Rectal smooth muscle tissue (tissue), 1 donor: Measurements from ENCODE around the gene USPL1.
"Not testable (repeated sequence)": the region's sequence is repeated elsewhere in the genome, so short reads cannot be mapped to it uniquely, and the experiment has no call there.

Experiments
- H3K27ac ChIP-seq: one replicate; pipeline ENCODE4 v1.7.0; 2013; ENCODE audit warnings: low read depth, low read length, inconsistent platforms
- H3K27me3 ChIP-seq: one replicate; pipeline ENCODE4 v1.7.0; 2013; ENCODE audit warnings: low read length; ENCODE audit not compliant: control insufficient read depth, insufficient read depth
- H3K36me3 ChIP-seq: one replicate; pipeline ENCODE4 v1.7.0; 2013; ENCODE audit warnings: low read length; ENCODE audit not compliant: control insufficient read depth, insufficient read depth
- H3K4me1 ChIP-seq: one replicate; pipeline ENCODE4 v1.7.0; 2013; ENCODE audit warnings: low read length; ENCODE audit not compliant: control insufficient read depth, insufficient read depth
- H3K4me3 ChIP-seq: one replicate; pipeline ENCODE4 v1.7.0; 2013; ENCODE audit warnings: low read length
- H3K9ac ChIP-seq: one replicate; pipeline ENCODE4 v1.7.0; 2013; ENCODE audit warnings: low read length

The USPL1 gene

GRCh38 chr13:30647824-30648521, 30.3 kb downstream of the USPL1 start:
- Histone ChIP-seq H3K4me3 (no peak overlapping the region), H3K27ac (no peak overlapping the region), H3K27me3 (no peaks in the 10 kb centered on the region), H3K9ac (no peak overlapping the region), H3K36me3 (peaks cover 15% of the 10 kb centered on the region), H3K4me1 (peaks cover 9% of the 10 kb centered on the region)

GRCh38 chr13:30648522-30649012, 30.8 kb downstream of the USPL1 start:
- Histone ChIP-seq H3K36me3 (peaks cover 11% of the 10 kb centered on the region), H3K9ac (no peak overlapping the region), H3K27me3 (no peaks in the 10 kb centered on the region), H3K27ac (no peak overlapping the region), H3K4me1 (peaks cover 9% of the 10 kb centered on the region), H3K4me3 (no peak overlapping the region)

GRCh38 chr13:30651648-30652047, 33.9 kb downstream of the USPL1 start:
- H3K36me3 ChIP-seq, H3K4me3 ChIP-seq, H3K27me3 ChIP-seq, H3K4me1 ChIP-seq, H3K9ac ChIP-seq, H3K27ac ChIP-seq: not testable (repeated sequence)

- no peak overlapping the region for H3K27ac ChIP-seq
- no peak overlapping the region for H3K4me3 ChIP-seq
- H3K36me3 ChIP-seq, result peaks cover 6% of the 10 kb centered on the region
- H3K9ac ChIP-seq, result no peak overlapping the region
- no peaks in the 10 kb centered on the region for H3K27me3 ChIP-seq
- H3K4me1 ChIP-seq, result no peaks in the 10 kb centered on the region
Observed at GRCh38 chr13:30652746-30653386, 35.1 kb downstream of the USPL1 start.

GRCh38 chr13:30654430-30654829, 36.7 kb downstream of the USPL1 start:
- peaks cover 11% of the 10 kb centered on the region for H3K36me3 ChIP-seq
- no peak overlapping the region for H3K4me3 ChIP-seq
- H3K4me1 ChIP-seq, result no peaks in the 10 kb centered on the region
- H3K9ac ChIP-seq, result no peak overlapping the region
- H3K27me3 ChIP-seq, result no peaks in the 10 kb centered on the region
- no peak overlapping the region for H3K27ac ChIP-seq

GRCh38 chr13:30656178-30656577, 38.5 kb downstream of the USPL1 start:
- Histone ChIP-seq H3K4me1 (no peaks in the 10 kb centered on the region), H3K4me3 (no peak overlapping the region), H3K27me3 (no peaks in the 10 kb centered on the region), H3K9ac (no peak overlapping the region), H3K36me3 (peaks cover 11% of the 10 kb centered on the region), H3K27ac (no peak overlapping the region)

GRCh38 chr13:30659980-30660379, 42.3 kb downstream of the USPL1 start:
- H3K27me3 ChIP-seq, result no peaks in the 10 kb centered on the region
- H3K4me1 ChIP-seq, result no peaks in the 10 kb centered on the region
- no peak overlapping the region for H3K9ac ChIP-seq
- no peak overlapping the region for H3K4me3 ChIP-seq
- H3K27ac ChIP-seq, result peak overlapping the region; percentile 33
- H3K36me3 ChIP-seq, result peaks cover 11% of the 10 kb centered on the region

GRCh38 chr13:30660796-30661195, 43.1 kb downstream of the USPL1 start:
- Histone ChIP-seq H3K4me3 (no peak overlapping the region), H3K36me3 (peaks cover 11% of the 10 kb centered on the region), H3K27me3 (no peaks in the 10 kb centered on the region), H3K27ac (no peak overlapping the region), H3K9ac (no peak overlapping the region), H3K4me1 (no peaks in the 10 kb centered on the region)

- Histone ChIP-seq H3K27me3 (no peaks in the 10 kb centered on the region), H3K9ac (no peak overlapping the region), H3K4me3 (no peak overlapping the region), H3K36me3 (no peaks in the 10 kb centered on the region), H3K27ac (no peak overlapping the region), H3K4me1 (no peaks in the 10 kb centered on the region)
Observed at GRCh38 chr13:30664689-30665275, 47.1 kb downstream of the USPL1 start.

GRCh38 chr13:30665638-30666037, 47.9 kb downstream of the USPL1 start:
- Histone ChIP-seq H3K9ac (no peak overlapping the region), H3K27ac (no peak overlapping the region), H3K4me1 (no peaks in the 10 kb centered on the region), H3K4me3 (no peak overlapping the region), H3K27me3 (no peaks in the 10 kb centered on the region), H3K36me3 (no peaks in the 10 kb centered on the region)

GRCh38 chr13:30666113-30666512, 48.4 kb downstream of the USPL1 start:
- Histone ChIP-seq H3K9ac (no peak overlapping the region), H3K27ac (no peak overlapping the region), H3K36me3 (no peaks in the 10 kb centered on the region), H3K4me3 (no peak overlapping the region), H3K27me3 (no peaks in the 10 kb centered on the region), H3K4me1 (no peaks in the 10 kb centered on the region)

GRCh38 chr13:30667014-30667413, 49.3 kb downstream of the USPL1 start:
- Histone ChIP-seq H3K4me1 (no peaks in the 10 kb centered on the region), H3K27me3 (no peaks in the 10 kb centered on the region), H3K9ac (no peak overlapping the region), H3K27ac (no peak overlapping the region), H3K4me3 (no peak overlapping the region), H3K36me3 (no peaks in the 10 kb centered on the region)
